Activated T-helper 1 cell treated with Interleukin-2 at 50 U/mL for 16 hours (primary cell): ENCODE data around the gene BCAN.

Experiments
- DNase-seq: peaks from one replicate; pipeline ENCODE4 v3.0.0-alpha.2; 2020; ENCODE audit warnings: low read depth

BCAN gene

GRCh38 chr1:156644640-156645039, 2.7 kb downstream of the BCAN start:
- DNase-seq: no peak

- no peak for DNase-seq
Observed at GRCh38 chr1:156645056-156645455, 3.1 kb downstream of the BCAN start.

- no peak for DNase-seq
Observed at GRCh38 chr1:156645666-156646065, 3.7 kb downstream of the BCAN start.

GRCh38 chr1:156646738-156647211, 4.9 kb downstream of the BCAN start:
- no peak for DNase-seq

- no peak for DNase-seq
Observed at GRCh38 chr1:156647351-156647750, 5.4 kb downstream of the BCAN start.

- no peak for DNase-seq
Observed at GRCh38 chr1:156648496-156648895, 6.6 kb downstream of the BCAN start.

GRCh38 chr1:156648951-156649350, 7.0 kb downstream of the BCAN start:
- no peak for DNase-seq

GRCh38 chr1:156652131-156652991, 10.4 kb downstream of the BCAN start:
- DNase-seq: no peak

GRCh38 chr1:156652992-156653355, 11.1 kb downstream of the BCAN start:
- no peak for DNase-seq

- no peak for DNase-seq
Observed at GRCh38 chr1:156654700-156655099, 12.8 kb downstream of the BCAN start.

- DNase-seq: no peak
Observed at GRCh38 chr1:156655151-156655903, 13.4 kb downstream of the BCAN start.

GRCh38 chr1:156655904-156656516, 14.1 kb downstream of the BCAN start:
- no peak for DNase-seq

- DNase-seq: peak; percentile 61
Observed at GRCh38 chr1:156656806-156657740, 15.2 kb downstream of the BCAN start.

- DNase-seq: no peak
Observed at GRCh38 chr1:156657741-156658319, 15.9 kb downstream of the BCAN start.

GRCh38 chr1:156658496-156658895, 16.6 kb downstream of the BCAN start:
- no peak for DNase-seq

GRCh38 chr1:156658945-156659574, 17.1 kb downstream of the BCAN start:
- DNase-seq: no peak

- no peak for DNase-seq
Observed at GRCh38 chr1:156659661-156659987, 17.7 kb downstream of the BCAN start.

GRCh38 chr1:156659988-156660751, 18.3 kb downstream of the BCAN start:
- peak; percentile 83 for DNase-seq

GRCh38 chr1:156660752-156661112, 18.8 kb downstream of the BCAN start:
- no peak for DNase-seq
